NT2/D1 (cell line): Measurements from ENCODE around the gene GDF9.

ENCODE experiments used
- SUZ12 ChIP-seq: IDR thresholded peaks from 2 replicates; pipeline ENCODE4 v1.6.1; 2011; ENCODE audit not compliant: insufficient read length, insufficient read depth; ENCODE audit errors: extremely low read depth
- YY1 ChIP-seq: IDR thresholded peaks from 2 replicates; pipeline ENCODE4 v1.6.1; 2011; ENCODE audit not compliant: insufficient read length, insufficient read depth
- ZNF274 ChIP-seq: IDR thresholded peaks from 2 replicates; pipeline ENCODE4 v1.6.1; 2011; ENCODE audit warnings: mild to moderate bottlenecking, low read depth, low read length

DNA sequence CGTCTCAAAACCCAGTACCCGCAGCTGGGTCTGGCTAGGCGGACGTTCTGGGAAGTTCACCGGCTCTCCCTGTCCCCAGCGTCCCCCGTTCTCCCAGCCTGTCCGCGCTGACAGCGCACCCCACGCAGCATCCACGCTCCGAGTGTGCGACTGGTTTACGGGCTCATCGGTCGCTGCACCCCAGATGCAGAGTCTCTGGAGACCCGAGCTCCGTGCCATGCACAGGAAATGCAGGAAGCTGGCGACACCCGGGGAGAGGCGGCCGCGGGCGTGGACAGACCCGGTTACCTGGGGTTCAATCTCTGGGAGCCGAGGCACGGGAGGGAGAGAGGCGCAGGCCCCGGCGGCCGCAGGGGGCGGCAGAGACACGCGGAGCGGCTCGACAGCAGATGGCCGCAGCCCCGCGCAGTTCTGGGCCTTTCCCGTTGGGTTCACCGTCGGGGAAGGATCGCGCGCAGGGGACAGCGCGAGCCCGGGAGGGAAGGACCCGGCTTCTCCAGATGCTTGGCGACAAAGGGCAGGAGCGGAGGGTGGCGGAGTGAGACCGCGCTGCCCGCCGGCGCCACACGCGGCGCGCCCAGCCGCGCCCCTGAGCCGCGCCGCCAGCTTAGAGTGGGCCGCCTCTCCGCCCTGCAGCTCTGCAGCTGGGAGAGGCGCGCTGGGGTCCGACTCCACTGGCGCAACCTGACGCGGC lies 36.4 kb downstream of the GDF9 start:
- TF ChIP-seq YY1 (no peak), SUZ12 (no peak), ZNF274 (no peak)
